ENCODE data around the gene SPIN2A.

GRCh38 chrX:57121816-57122215 is 15.4 kb downstream of the SPIN2A start:
- TF ChIP-seq ESRRA (CRISPR knock-in tag; IDR thresholded peaks at IDR 0.05; ENCODE audit: borderline replicate concordance) = no peak
- no peak for TF ChIP-seq CTCF (IDR thresholded peaks at IDR 0.05)
- TF ChIP-seq, protein P1, sequence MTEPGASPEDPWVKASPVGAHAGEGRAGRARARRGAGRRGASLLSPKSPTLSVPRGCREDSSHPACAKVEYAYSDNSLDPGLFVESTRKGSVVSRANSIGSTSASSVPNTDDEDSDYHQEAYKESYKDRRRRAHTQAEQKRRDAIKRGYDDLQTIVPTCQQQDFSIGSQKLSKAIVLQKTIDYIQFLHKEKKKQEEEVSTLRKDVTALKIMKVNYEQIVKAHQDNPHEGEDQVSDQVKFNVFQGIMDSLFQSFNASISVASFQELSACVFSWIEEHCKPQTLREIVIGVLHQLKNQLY (CRISPR knock-in tag; IDR thresholded peaks at IDR 0.05) = no peak
- TF ChIP-seq, protein P2, sequence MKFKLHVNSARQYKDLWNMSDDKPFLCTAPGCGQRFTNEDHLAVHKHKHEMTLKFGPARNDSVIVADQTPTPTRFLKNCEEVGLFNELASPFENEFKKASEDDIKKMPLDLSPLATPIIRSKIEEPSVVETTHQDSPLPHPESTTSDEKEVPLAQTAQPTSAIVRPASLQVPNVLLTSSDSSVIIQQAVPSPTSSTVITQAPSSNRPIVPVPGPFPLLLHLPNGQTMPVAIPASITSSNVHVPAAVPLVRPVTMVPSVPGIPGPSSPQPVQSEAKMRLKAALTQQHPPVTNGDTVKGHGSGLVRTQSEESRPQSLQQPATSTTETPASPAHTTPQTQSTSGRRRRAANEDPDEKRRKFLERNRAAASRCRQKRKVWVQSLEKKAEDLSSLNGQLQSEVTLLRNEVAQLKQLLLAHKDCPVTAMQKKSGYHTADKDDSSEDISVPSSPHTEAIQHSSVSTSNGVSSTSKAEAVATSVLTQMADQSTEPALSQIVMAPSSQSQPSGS (CRISPR knock-in tag; IDR thresholded peaks at IDR 0.05; ENCODE audit: borderline replicate concordance, low read depth) = no peak
- no peak for TF ChIP-seq ATF6 (CRISPR knock-in tag; IDR thresholded peaks at IDR 0.05)
- TF ChIP-seq ZNF121 (CRISPR knock-in tag; IDR thresholded peaks at IDR 0.05) = no peak
- no peak for TF ChIP-seq TCF7 (CRISPR knock-in tag; IDR thresholded peaks at IDR 0.05; ENCODE audit: low read depth)
- no peak for TF ChIP-seq NFYB (CRISPR knock-in tag; conservative IDR thresholded peaks at IDR 0.05; ENCODE audit: low read depth)
- TF ChIP-seq ZNF138 (CRISPR knock-in tag; conservative IDR thresholded peaks at IDR 0.05) = no peak
- no peak for TF ChIP-seq USF1 (CRISPR knock-in tag; IDR thresholded peaks at IDR 0.05)
- TF ChIP-seq, protein P3, sequence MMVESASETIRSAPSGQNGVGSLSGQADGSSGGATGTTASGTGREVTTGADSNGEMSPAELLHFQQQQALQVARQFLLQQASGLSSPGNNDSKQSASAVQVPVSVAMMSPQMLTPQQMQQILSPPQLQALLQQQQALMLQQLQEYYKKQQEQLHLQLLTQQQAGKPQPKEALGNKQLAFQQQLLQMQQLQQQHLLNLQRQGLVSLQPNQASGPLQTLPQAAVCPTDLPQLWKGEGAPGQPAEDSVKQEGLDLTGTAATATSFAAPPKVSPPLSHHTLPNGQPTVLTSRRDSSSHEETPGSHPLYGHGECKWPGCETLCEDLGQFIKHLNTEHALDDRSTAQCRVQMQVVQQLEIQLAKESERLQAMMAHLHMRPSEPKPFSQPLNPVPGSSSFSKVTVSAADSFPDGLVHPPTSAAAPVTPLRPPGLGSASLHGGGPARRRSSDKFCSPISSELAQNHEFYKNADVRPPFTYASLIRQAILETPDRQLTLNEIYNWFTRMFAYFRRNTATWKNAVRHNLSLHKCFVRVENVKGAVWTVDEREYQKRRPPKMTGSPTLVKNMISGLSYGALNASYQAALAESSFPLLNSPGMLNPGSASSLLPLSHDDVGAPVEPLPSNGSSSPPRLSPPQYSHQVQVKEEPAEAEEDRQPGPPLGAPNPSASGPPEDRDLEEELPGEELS (CRISPR knock-in tag; IDR thresholded peaks at IDR 0.05) = no peak
- TF ChIP-seq TEAD4 (CRISPR knock-in tag; IDR thresholded peaks at IDR 0.05) = no peak
- no peak for TF ChIP-seq ZNF671 (CRISPR knock-in tag; IDR thresholded peaks at IDR 0.05)

Data from WTC11 (cell line).